A673 (cell line): ENCODE measurements around the gene ADNP. TPM values are rescaled to one million over a fixed set of nuclear protein-coding genes. Genes with fewer than 3 reads are reported as not detected.
"Not testable (repeated sequence)": the region's sequence is repeated elsewhere in the genome, so short reads cannot be mapped to it uniquely, and the experiment has no call there.

Source experiments
- BruUV-seq: library from RNA; stranded (reverse); fragments of 400-500 nt; replicated peaks from 2 replicates; lab custom pipeline; 2021; lab: Mats Ljungman, UMichigan
- CTCF ChIA-PET: fragments of 300-600 bp; sonication (Branson Sonifier 250); formaldehyde crosslinking; loops from one replicate; lab custom pipeline; 2022; ENCODE audit warnings: antibody characterized with exemption; lab: Charles Lee
- POLR2A ChIA-PET: fragments of 300-600 bp; sonication (Branson Sonifier 250); formaldehyde crosslinking; loops from one replicate; lab custom pipeline; 2022; ENCODE audit warnings: antibody characterized with exemption; ENCODE audit not compliant: low non-redundant PET; lab: Charles Lee
- DNase-seq: peaks from one replicate; pipeline ENCODE4 v3.0.0-alpha.2; 2015; ENCODE audit warnings: low spot score
- H3K27ac ChIP-seq: fragments of 200-600 bp; sonication (generic); 2 replicates; pipeline ENCODE4 v1.5.1; 2016; ENCODE audit warnings: mixed run types, low read depth, mild to moderate bottlenecking, mixed read lengths, antibody characterized with exemption, low read length; ENCODE audit not compliant: poor library complexity, severe bottlenecking
- H3K27me3 ChIP-seq: fragments of 200-600 bp; sonication (generic); replicated peaks from 2 replicates; pipeline ENCODE4 v1.6.1; 2017; ENCODE audit warnings: mixed run types, low read depth, mild to moderate bottlenecking, mixed read lengths, antibody characterized with exemption, low read length; ENCODE audit not compliant: insufficient read depth, poor library complexity
- H3K36me3 ChIP-seq: fragments of 200-600 bp; sonication (generic); 2 replicates; pipeline ENCODE4 v1.6.1; 2016; ENCODE audit warnings: mixed run types, mild to moderate bottlenecking, mixed read lengths, antibody characterized with exemption, low read length; ENCODE audit not compliant: insufficient read depth, poor library complexity, severe bottlenecking
- H3K4me1 ChIP-seq: fragments of 200-600 bp; sonication (generic); 2 replicates; pipeline ENCODE4 v1.6.1; 2017; ENCODE audit warnings: mixed run types, mild to moderate bottlenecking, mixed read lengths, antibody characterized with exemption, low read length; ENCODE audit not compliant: insufficient read depth, poor library complexity, severe bottlenecking
- H3K4me3 ChIP-seq: fragments of 200-600 bp; sonication (generic); 2 replicates; pipeline ENCODE4 v1.5.1; 2016; ENCODE audit warnings: low read depth, mixed run types, mild to moderate bottlenecking, mixed read lengths, low read length; ENCODE audit not compliant: poor library complexity, severe bottlenecking
- H3K9me3 ChIP-seq: fragments of 200-600 bp; sonication (generic); 2 replicates; pipeline ENCODE4 v1.6.1; 2016; ENCODE audit warnings: mixed run types, low read depth, mild to moderate bottlenecking, mixed read lengths, antibody characterized with exemption, low read length; ENCODE audit not compliant: poor library complexity, severe bottlenecking
- CTCF ChIP-seq: fragments of 300-800, 200-600 bp; sonication (generic); conservative IDR thresholded peaks from 2 replicates; pipeline ENCODE4 v1.5.1; 2017; ENCODE audit warnings: low read depth, mild to moderate bottlenecking, antibody characterized with exemption, low read length, moderate library complexity, mixed read lengths
- EZH2 ChIP-seq: fragments of 200-600 bp; sonication (generic); IDR thresholded peaks from 2 replicates; pipeline ENCODE4 v1.6.1; 2017; ENCODE audit warnings: borderline replicate concordance, low read depth, mild to moderate bottlenecking, mixed read lengths, antibody characterized with exemption, low read length; ENCODE audit not compliant: poor library complexity, severe bottlenecking
- intact Hi-C: fragments of 100-400 bp; cut with micrococcal nuclease; formaldehyde crosslinking; loops from one replicate; pipeline ENCODE4 v1.10.0; 2022; ENCODE audit not compliant: unreplicated experiment
- total RNA-seq: library from RNA; stranded (reverse); gene quantifications from 2 replicates; pipeline ENCODE4 v1.2.3, GENCODE V29; 2021

ADNP gene
- total RNA-seq, 1 experiment from 2014 or later: 108 TPM

DNA sequence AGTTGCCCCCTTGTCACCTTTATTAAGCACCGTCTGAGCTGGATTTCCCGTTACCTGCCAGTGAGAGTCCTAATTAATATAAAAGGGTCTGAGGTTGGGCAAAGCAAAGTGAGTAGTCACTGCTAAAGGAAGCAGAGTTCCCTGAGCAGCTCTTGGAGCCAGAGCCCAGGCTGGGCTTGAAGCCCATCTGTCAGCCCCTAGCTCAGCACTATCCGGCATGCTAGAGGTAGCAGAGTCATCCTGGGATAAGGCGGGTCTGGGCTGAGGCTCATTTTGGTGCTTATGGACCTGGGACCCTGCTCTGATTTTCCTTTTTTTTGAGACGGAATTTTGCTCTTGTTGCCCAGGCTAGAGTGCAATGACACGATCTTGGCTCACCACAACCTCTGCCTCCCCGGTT is 46.2 kb downstream of the ADNP start:
- Histone ChIP-seq H3K9me3 (no peaks in the 10 kb centered on the region), H3K27ac (no peak overlapping the region), H3K4me1 (no peaks in the 10 kb centered on the region), H3K27me3 (no peaks in the 10 kb centered on the region), H3K4me3 (no peak overlapping the region), H3K36me3 (peaks cover 22% of the 10 kb centered on the region)
- DNase-seq: no peak
- intact Hi-C loops: no loop called here
- no TSS peak for BruUV-seq
- ChIA-PET POLR2A (interaction anchor here (0.6 kb wide), 1 partner anchor 83 kb away, joined by 3 read pairs; no protein-coding TSS in a partner anchor), CTCF (no interaction called here)
- TF ChIP-seq CTCF (no peak), EZH2 (no peak)

DNA sequence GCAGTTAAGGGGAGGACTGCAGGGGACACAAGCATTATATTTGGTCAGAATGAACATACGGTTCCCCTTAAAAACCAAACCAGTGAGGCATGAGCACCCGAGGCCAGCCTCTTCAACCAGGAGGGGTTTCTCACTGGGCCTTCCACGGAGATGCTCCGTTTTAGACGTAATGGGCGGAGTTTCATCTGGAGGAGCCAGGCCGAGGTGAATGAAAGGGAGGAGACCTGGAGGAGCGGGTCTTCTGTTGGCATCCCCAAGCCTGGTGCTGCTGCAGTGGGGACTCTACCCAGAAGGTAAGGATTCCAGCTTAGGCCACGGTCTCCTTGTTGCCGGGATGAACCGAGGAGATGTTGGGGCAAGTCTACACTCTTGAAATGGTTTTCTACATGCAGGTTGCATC is 47.4 kb downstream of the ADNP start:
- Histone ChIP-seq H3K36me3 (peaks cover 12% of the 10 kb centered on the region), H3K9me3 (no peaks in the 10 kb centered on the region), H3K4me3 (no peak overlapping the region), H3K4me1 (no peaks in the 10 kb centered on the region), H3K27me3 (no peaks in the 10 kb centered on the region), H3K27ac (no peak overlapping the region)
- no peak for DNase-seq
- ChIA-PET POLR2A (no interaction called here), CTCF (no interaction called here)
- no TSS peak for BruUV-seq
- intact Hi-C loops: no loop called here
- TF ChIP-seq CTCF (no peak), EZH2 (no peak)

DNA sequence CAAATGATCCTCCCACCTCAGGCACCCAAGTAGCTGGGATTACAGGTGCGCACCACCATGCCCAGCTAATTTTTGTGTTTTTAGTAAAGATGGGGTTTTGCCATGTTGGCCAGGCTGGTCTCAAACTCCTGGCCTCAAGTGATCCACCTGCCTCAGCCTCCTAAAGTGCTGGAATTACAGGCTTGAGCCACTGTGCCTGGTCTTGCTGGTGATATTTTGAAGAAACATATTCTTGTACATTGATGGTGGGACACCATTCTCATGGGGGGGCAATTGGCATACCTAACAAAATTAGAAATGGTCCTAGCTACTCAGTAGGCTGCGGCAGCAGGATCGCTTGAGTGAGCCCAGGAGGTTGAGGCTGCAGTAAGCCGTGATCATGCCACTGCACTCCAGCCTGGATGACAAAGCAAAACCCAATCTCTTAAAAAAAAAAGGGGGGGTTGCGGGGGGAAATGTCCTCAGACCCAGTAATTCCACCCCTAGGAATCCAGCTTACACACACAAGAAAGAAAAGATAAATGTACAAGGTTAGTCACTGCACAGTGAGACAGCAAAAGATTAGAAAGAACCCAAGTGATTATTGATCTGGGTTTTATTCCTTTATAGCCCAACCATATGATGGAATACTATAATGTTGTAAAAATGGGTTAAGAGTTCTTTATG is 49.3 kb downstream of the ADNP start:
- H3K4me1 ChIP-seq, H3K9me3 ChIP-seq, BruUV-seq, H3K27me3 ChIP-seq, H3K4me3 ChIP-seq, intact Hi-C loops, DNase-seq, H3K36me3 ChIP-seq, H3K27ac ChIP-seq: not testable (repeated sequence)
- CTCF ChIA-PET: interaction anchor here (0.6 to 0.7 kb wide), 3 partner anchors 9 to 88 kb away, joined by 3 to 13 read pairs (median 3); partner anchors contain the start of gene ADNP
- POLR2A ChIA-PET: interaction anchor here (0.6 kb wide), 1 partner anchor 289 kb away, joined by 15 read pairs; no protein-coding TSS in a partner anchor
